ENCODE data around the gene CCDC82.
A peak's percentile ranks its signal among the peaks of the same experiment; 100 is the strongest.

The CCDC82 gene

DNA sequence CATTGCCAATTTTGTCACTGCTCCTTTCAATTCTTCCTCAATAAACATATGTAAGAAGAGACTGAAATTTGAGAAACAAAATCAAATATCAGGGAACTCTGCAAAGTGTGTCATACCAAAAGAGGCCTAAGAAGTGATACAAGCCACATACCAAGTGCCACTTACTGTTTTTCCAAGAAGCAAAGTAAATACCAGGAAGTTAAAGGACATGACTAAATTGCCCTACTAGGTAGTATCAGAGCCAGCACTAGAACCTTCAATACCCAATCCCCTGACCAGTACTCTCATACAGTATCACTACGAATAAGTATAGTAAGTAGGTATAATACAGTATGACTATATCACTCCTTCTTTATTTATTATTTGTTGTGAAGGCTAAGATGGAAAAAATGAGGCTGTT lies 60.3 kb downstream of the CCDC82 start:
- no peak for DNase-seq (ENCODE audit: low read depth)

DNA sequence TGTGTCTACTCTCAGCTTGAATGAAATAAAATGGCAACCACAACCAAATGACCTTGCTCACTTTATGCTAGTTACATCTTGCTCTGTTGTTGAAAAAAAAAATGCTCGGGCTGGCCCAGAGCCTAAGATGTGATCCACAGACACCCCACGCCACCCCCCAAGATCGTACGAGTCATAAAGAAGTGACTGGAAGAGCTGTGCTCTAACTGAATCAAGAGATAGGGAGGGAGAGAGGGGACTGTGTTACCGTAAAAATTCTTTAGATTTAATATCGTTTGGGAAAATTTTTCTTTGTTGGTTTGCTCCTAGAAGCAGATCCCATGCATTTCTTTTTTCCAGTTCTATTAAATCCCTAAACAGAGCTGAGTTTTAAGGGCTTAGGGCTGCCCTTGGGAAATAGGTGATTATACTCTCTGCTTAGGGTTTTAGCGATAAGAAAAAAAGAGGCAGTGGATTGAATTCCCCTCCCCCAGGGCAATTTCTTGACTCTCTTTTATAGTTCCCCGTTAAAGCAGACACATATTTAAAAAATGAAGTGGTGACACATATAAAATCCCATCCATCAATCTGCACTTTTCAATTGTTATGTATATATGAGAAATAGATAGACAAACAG lies 61.2 kb downstream of the CCDC82 start:
- DNase-seq (ENCODE audit: low read depth): no peak

DNA sequence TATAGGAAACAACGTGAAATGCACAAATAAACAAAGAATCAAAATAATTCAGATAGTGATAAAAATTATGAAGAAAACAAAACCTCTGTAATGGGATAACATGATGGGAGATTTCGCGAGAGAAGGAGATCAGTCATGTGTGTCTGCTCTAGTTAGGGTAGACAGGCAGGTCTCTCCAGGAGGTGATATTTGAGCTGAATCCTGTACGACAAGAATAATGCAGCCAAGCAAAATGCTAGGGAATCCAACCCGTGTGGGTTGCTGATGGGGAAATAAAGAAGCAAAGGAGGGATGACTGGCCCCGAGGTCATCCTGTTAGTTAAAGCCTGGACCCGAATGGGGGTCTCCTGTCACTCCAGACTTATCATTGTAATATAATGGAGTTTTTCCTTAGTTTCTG lies 62.8 kb downstream of the CCDC82 start:
- no peak for DNase-seq (ENCODE audit: low read depth)

DNA sequence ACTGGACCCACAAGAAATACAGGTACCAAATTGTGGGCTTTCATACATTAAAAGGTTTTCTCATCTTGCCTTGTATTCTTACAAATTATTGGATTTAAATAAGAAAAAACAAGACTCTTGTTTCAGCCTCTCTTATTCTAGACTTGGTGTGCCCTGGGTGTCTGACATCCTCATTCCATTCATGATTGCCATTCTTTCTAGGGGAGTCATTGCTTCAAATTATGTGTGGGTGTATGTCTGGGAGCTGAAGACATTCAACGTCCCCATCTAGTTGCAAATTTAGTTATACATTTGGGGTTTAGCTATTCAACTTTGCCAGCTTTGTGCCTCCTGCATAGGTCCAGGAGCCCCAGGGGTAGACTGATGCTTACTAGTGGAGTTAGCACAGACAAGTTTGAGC lies 64.8 kb downstream of the CCDC82 start:
- DNase-seq (ENCODE audit: low read depth): no peak

DNA sequence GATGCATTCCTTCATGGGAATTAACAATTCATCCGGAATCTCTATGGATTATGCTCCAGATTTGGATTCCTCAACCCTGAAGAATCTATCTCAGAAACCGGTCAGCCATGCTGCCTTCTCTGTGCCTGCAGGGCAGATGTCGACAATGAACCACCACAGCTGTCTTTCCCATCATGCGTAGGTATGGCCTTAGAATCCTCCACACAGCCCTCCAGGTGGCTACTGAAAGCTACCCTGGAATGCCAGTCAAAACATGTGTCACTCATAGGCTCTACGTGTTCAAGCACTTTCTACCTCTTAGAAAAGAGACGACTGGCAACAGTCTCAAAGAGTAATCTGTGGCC lies 66.1 kb downstream of the CCDC82 start:
- no peak for DNase-seq (ENCODE audit: low read depth)

DNA sequence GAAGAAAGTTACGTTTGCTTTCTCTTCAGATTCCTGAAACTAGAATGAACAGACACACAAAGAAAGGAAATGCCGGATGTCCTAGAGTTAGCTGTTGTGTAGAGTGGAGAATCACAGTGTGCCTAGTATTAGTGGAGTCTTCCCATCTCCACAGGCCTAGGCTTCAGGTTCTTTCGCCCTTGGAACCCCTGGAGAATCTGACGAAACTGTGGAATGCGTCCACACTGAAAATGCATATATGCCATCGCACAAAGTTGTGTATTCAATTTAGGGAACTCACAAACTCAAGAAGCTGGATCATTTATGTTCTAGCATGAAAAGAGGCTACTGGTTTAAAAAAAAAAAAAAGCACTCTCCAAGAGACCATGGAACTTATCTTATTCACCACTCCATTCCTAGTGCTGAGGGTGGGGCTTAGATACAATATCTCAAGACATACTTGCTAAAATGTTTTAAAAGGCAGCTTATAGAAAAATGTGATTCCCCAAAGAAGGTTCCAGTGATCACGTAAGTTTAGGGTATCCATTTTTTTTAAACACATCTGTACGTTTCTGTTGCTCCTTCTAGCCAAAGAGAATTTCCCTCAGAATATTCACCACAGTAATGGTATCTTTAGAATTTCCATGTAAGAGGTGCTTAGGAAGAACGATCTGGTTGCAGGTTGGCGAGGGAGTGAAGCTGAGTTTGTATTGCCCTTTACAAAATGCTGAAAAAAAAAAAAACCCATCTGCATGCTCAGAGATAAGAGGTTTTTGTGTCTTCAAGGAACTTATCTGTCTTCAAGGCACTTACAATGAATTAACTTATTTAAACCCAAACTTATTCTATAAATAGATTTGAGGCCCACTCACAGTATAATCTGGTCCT lies 66.7 kb downstream of the CCDC82 start:
- no peak for DNase-seq (ENCODE audit: low read depth)

DNA sequence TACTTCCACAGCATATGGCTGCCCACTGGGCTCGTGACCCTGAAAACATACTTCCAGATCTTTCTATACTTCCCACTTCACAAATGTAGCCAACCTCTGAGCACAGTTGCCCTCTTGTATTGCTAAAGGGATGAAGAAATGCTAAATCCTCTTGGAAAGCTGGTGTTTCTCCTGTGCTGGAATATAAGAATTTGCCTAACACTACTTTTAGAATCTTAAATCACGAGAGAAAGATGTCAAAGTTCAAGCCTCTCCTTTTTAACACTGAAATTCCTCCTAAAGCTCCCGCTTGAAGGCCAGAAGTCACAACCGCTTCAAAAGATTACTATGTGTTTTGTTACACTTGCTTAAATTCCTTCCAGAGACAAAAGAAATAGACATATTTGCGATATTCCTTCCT lies 68.6 kb downstream of the CCDC82 start:
- DNase-seq (ENCODE audit: low read depth): no peak

DNA sequence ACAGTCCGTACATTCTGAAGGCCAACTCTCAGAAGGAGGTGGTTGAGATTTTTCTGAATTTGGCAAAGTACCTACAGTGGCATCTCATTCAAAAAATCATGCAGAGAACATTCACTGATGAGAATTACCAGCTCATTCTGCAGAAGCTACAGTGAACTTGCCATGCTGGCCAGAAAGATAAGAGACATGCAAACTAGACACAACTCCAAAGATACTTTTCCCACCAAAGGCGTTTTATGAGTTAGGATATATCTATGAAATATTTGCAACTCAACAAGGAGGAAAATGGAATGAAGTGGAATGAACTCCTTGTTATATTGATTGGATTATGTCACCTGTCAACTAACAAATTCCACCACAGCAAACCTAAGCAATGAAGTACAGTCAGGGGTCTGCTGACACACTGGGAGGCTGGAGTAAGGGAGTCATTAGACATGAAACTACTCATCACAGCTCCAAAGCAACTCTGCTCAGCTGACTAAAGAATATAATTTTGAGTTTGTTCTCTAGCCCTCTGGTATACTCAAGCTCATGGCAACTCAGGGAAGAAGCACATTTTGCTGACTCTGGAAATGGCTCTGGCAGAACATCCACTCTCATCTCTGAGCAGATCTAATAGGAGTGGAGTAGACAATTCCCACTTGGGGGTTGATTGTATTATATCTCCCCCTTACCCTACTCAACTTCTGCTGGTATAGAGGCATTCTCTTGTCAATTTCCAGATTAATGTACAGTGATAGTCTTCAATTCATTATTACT lies 69.6 kb downstream of the CCDC82 start:
- no peak for DNase-seq (ENCODE audit: low read depth)

DNA sequence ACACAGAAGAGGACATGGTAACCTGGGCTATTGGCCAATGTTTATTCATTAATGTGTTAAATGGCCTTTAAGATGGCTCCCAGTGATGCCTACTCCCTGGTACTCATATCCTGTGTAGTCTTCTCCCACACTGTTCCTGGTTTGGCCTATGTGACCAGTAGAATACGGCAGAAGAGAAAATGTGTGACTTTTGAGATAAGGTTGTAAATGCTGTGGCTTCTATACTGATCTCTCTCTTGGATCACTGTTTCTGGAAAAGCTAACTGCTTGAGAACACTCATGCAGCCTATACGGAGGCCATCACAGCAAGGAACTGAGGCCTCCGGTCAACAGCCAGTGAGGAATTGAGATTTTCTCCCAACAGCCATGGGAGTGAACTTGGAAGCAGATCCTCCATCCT lies 70.9 kb downstream of the CCDC82 start:
- DNase-seq (ENCODE audit: low read depth): no peak

DNA sequence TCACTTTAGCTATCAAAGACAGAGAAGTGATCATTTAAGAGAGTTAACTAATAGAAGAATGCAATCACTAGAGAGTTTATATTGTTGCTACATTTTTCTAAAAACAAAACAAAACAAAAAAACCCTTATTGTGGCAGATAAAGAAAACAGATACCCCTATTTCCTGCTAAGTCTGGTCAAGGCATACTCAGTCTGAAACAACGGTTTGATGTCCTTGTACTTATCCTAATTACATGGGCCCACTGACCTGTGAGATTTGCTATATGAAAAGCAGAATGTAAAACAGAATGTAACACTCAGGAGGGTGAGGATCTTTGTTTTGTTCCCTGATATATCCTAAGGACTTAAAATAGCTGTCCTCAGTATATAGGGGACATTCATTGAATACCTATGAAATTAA lies 71.3 kb downstream of the CCDC82 start:
- DNase-seq (ENCODE audit: low read depth): no peak

DNA sequence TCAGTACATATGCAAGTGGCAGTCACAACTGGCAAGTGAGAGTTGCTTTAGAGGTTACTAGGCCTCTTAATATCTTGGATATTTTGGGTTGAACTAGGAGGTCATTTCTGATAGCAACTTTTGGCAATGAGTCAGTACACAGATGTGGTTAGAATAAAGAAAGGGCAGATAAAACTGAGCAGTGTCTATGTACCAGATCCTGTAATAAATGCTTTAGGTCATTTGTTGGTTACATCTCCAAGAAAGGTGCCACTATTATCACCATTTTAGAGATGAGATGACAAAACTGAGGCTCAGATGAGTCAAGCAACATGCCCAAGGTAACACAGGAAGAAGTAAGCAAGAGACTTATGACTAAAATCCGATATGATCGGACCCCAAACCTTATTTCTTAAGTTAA lies 71.7 kb downstream of the CCDC82 start:
- DNase-seq (ENCODE audit: low read depth): no peak

DNA sequence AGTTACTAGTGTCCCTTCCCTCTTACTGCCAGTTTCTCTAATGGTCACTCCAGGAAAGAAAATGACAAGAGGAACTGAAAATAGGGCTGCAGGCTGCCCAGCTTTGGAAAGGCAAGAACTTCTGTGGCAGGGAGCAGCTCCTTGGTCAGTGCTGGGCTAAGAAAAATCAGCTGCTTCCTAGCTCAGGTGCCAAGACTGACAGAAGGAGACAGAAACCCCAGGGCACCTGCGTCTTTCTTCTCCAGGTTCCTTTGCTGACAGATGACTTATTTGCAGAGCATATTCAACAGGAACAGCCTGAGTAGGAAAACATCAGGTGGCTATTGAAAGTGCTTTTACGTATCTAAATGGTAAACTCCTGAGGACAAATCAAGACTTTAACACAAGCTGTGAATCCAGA lies 72.1 kb downstream of the CCDC82 start:
- no peak for DNase-seq (ENCODE audit: low read depth)

DNA sequence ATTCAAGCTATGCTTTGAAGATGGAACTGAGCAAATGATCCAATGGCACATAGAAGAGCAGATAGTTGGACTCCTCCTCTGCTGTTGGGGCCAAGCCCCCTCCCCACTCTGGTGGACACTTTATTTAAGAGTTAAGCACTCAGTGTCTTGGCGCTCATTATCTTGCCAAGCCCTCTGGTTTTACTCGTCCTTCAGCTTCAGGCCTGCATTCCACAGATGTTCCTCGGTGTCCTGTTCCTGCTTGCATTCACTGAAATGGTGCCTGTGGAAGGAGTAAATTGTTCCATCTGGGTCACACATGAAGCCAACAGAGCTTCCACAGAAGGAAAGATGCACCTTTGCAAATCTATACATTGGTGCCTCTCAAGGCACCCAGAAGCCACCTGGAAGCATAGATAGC lies 72.8 kb downstream of the CCDC82 start:
- no peak for DNase-seq (ENCODE audit: low read depth)

DNA sequence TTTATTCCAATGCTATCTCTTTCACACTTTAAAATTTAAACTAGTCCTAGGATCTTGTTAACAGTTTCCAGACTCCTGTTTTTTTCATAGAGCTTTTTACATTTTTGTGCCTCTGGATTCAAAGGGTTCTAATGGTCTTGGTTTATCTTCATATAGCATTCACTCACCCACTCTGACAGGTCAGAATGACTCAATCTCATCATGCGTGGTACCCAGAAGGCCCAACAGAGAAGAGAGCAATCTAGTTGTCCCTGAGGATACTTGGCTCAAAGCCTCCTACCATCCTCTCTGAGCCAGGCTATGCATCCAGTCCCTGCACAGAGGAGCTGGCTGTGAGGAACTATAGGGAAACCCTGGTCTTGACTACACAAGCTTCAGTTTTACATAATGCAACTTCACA lies 74.2 kb downstream of the CCDC82 start:
- DNase-seq (ENCODE audit: low read depth): no peak

DNA sequence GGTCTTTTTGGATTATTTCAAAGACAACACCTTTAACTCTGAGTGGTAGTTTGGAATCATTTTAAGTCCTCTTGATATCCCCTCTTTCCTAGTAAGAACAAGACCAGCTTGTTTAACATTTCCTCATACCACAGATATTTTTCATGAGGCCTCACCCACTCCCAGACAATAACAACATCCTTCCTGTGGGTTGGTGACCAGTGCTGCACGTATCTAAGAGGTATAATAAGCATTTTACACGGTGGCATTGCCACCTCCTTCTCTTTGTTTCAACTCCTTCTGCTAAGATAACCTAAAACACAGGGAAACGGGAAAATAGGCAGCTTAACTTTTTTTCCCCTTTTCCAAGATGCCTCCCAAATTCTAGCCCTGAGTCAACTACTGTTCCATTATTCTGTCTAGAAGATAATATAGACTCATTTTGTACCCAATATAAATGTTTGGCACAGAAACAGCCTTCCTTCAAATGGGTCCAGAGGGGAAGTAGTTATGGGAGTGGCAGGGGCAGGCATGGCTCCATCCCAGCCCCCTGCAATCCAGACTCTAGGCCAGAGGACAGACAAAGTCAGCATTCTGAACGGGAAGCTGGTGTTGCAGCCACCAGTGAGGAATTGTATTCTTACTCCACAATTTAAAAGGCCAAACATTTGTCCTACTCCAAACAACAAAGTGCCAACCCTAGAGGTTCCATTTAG lies 75.2 kb downstream of the CCDC82 start:
- DNase-seq (ENCODE audit: low read depth): no peak

DNA sequence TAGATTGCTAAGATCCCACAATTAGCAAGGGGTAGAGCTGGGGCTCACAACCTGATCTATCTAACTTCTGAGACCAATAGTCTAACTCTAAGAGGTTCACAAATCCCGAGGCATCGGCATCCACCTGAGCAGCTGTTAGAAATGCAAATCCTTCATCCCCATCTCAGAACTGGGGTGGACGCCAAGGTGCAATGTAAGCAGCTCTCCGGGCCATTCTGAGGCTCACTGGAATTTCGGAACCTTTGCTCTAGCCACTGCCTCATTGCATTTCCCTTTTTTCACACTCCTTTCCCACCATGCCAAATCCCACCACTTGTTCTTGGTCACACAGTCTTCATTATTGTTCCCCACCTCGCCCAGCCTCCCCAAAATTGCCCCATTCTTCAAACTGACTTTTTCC lies 76.5 kb downstream of the CCDC82 start:
- DNase-seq (ENCODE audit: low read depth): no peak

DNA sequence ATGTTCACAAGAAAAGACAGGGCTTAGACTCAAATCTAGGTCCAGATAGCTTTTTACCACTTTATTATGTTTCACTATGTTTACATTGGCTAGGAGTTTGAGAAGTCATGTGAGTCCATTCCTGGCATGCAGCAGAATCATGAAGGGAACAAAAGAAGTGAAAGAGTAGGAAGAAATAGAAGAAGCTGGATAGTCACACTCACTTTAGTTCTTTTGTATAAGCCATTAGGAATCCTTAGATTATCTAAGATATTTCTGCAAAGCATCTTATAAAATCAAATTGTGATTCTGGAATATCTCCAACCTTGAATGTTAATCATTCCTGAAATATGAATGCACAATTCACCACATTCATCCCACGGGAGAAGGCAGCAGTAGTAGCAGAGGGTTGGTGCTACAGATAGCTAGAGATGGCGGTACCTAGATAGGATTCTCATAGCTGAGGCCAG lies 78.6 kb downstream of the CCDC82 start:
- DNase-seq (ENCODE audit: low read depth): peak; percentile 76

DNA sequence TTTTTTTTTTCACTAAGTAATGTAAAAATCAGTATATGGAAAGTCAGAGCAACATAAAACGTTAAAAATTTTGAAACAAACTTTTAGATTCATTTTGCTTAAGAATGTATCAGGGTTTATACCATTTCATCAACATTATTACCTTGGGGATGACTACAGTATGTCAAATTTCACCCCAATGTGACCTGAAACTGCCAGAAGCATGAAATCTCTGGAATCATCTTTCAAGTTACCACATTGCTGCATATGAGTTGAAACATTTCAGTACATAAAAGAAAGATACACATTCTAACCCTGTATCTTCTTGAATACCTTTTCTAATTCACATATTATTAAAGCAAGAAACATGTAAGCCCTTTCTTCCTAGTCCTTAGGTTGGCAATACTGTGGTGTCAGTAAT lies 79.5 kb downstream of the CCDC82 start:
- no peak for DNase-seq (ENCODE audit: low read depth)

DNA sequence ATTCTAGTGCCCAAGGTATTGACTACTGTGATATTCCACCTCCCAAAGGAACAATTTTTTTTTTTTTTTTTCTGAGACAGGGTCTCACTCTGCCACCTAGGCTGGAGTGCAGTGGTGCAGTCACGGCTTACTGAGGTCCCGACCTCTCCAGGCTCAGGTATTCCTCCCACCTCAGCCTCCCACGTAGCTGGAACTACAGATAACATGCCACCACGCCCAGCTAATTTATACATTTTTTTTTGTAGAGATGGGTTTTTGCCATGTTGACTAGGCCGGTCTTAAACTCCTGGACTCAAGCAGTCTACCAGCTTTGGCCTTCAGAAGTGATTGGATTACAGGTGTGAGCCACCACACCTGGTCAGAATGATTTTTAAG lies 80.1 kb downstream of the CCDC82 start:
- no peak for DNase-seq (ENCODE audit: low read depth)

DNA sequence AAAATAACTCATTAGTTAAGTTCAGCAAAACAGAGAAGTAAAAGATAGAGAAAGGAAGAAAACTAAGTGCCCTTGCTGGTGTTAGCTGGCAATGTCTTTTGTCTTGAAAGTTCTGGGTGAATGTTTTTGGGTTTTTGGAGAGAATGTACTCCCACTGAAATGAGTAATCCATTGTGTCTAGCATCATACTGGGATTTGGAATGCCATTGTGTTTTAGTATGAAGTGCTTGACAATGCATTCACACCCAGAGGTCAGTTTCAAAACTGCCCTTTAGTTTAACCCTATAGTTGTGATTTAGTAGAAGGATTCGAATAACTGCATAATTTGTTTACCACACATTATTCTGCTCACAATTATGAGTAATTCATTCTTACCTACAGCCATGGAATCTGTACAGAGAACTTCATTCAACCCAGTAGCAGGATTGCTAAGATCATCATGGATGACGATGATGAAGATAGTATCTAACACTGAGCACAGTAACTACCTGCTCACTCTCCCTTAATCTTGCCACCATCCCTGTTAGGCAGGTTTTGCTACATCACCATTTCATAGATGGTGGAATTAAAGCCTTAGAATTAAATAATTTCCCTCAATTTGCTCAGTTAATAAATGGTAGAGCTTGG lies 80.6 kb downstream of the CCDC82 start:
- no peak for DNase-seq (ENCODE audit: low read depth)

DNA sequence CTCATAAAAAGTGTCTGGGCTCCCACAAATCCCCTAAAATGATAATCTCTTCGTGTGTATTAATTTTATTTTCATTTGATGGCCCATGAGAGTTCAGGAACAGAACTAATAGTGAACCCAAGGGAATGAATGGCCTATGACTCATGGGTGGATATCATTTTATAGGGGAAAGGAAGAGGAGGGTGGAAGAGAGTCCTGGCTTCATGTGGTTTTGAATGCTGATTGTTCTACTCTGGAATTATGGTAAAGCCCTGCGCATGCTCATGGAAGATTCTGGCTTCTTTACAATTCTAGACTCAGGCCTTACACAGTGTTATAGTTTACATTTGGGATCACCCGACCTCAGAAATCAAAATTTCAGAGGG lies 82.0 kb downstream of the CCDC82 start:
- DNase-seq (ENCODE audit: low read depth): peak; percentile 82

All from stromal cell of bone marrow (primary cell).